AG08395 (cell line): Measurements from ENCODE around the gene CSN1S1.

Experiments
- DNase-seq: peaks from one replicate; pipeline ENCODE4 v3.0.0; 2012; ENCODE audit warnings: mixed read lengths, low spot score

The CSN1S1 gene

GRCh38 chr4:69994782-69995181 is 63.9 kb downstream of the CSN1S1 start:
- DNase-seq, result no peak

- DNase-seq, result no peak
Observed at GRCh38 chr4:69995526-69996016, 64.7 kb downstream of the CSN1S1 start, which contains the start of gene STATH. Gene STATH (plus strand): TSS chr4:69995966. CDS start chr4:69998438, 2,472 bp downstream.
